ENCODE data around the gene SYNC.
A peak's percentile ranks its signal among the peaks of the same experiment; 100 is the strongest.
"Not testable (repeated sequence)": the region's sequence is repeated elsewhere in the genome, so short reads cannot be mapped to it uniquely, and the experiment has no call there.

Gene SYNC

GRCh38 chr1:32724678-32725614 is 22.4 kb upstream of the SYNC start:
- no peak for DNase-seq (ENCODE audit: low read depth in 2 of 3, low spot score in 2 of 3)

DNA sequence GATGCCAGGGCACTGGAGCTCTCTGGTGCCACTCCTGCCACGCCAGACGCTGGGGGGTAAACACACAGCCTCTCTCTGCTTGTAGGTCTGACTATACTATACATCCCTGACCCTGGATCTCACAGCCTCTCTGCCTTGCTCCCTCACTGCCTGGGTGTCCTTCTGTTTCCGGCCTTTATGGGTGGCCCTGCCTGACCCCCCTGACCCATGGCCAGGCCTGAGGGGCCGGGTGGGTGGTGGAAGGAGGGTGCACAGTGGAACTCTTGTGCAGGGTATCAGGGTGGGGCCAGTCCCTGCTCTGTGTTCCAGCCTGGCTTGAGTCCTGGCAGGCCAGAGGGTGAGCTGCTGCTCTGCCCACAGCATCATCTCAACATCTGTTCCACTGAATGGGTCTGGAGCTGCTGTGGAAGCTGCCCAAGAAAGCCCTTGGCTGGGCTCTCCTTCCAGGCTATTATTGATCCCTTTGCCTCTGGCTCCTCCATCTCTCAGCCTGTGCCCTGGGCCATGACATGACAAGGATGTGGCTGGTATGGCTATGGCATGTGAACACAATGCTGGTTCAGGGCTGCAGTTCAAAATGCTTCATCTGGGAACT is 17.2 kb upstream of the SYNC start:
- no peak for DNase-seq (ENCODE audit: low read depth in 2 of 3, low spot score in 2 of 3)

- no peak for DNase-seq (ENCODE audit: low read depth in 2 of 3, low spot score in 2 of 3)
Observed at GRCh38 chr1:32718527-32718926, 16.0 kb upstream of the SYNC start.

DNA sequence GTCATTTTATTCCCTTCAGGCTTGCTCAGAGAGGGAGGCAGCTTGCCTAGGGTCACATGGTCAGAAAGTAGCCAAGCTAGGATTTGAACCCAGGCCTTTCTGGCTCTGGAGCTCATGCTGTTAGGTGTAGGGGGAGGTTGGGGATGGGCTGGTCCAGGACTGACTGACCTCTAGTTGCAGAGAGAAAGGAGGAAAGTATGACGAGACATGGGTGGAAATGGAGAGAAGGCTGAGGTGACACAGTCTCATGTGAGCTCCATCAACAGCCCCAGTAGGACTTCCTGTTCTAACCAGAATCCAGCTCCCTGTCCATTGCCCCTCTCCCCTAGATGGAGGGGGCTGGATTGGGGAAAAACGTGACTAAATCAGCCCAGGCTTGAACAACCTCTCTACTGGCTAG is 15.5 kb upstream of the SYNC start:
- DNase-seq (ENCODE audit: low read depth in 2 of 3, low spot score in 2 of 3) = no peak

DNA sequence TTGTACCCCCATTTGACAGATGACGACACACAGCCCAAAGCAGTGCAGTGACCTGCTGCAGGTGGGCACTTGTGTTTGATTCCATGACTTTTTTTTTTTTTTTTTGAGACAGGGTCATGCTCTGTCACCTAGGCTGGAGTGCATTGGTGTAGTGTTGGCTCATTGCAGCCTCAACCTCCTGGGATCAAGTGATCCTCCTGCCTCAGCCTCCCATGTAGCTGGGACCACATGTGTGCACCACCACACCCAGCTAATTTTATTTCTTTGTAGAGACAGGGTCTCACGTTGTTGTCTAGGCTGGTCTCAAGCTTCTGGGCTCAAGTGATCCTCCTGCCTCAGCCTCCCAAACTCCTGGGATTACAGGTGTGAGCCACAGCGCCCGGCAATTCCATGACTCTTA is 14.9 kb upstream of the SYNC start:
- DNase-seq (ENCODE audit: low read depth in 2 of 3, low spot score in 2 of 3) = no peak

DNA sequence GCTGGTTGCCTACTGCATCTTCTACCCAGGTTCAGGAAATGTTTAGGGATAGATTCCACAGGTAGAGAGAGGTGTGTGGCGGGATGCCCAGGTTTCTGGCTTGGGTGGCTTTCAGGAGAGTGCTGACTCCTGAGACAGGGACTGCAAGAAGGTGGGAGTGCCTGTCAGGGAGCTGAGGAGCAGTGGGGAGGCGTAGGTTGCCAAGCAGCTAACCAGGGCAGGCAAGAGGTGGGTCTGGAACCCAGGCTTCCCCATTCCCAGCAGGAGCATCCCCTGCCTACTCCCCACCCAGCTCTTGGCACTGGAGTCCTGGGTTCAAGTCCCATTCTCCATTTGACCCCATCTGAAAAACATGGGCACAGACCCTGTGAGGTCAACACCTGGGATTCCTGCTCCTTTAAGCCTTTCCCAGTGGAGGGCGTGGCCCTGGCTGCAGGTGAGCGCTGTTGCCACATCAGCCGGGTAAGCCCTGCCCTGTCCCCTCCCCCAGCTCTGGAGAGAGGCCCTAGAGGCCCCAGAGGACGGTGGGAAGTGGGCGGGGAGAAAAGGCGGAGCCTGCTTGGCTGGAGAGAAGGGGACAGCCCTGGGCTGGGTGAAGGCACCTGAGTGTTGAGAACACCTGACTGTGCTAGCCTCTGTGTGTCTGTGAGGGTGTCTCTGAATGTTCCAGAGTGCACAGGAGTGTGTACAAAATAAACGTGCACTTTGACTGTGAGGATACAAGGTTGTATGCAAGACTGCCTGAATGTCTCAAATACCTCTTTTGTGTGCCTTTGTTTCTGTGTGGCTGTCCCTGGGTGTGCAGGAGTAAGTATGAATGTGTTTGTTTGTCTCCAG is 14.0 kb upstream of the SYNC start:
- DNase-seq (ENCODE audit: low read depth in 2 of 3, low spot score in 2 of 3) = peak in 1 of 3 experiments; percentile 25

DNA sequence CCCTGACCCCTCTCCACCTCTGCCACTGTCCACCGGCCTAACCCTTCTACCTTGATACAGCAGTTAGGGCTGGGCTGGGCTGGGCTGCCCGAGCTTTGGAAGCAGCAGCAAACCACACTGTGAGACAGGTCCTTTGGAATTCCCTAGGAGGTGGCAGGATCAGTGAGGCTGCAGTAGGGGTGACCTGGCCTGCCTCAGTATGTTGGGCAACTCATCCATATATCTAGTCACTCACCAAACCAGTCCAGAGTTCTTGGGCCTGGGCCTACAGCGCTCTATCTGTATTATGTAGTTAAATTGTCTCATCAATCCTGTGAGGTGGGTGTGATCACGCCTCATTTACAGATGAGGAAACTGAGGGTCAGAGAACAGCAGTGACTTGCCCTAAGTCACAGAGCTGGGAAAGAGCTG is 13.3 kb upstream of the SYNC start:
- no peak for DNase-seq (ENCODE audit: low read depth in 2 of 3, low spot score in 2 of 3)

DNA sequence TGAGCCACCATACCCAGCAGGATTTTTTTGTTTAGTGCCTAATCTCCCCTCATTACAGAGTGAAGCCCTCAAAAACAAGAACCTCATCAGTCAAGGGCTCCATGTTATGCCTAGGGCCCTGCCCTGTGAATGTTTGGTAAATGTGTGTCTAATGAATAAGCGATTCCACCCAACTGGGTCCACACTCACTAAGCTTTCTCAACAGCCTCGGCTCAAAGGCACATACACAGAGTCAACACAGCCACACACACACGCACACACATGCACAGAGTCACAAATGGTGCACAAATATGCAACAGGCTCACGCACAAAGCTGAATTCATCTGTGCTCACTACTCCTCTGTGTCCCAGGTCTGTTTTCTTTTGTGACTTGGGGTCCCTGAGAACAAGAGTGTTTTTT is 11.7 kb upstream of the SYNC start:
- no peak for DNase-seq (ENCODE audit: low read depth in 2 of 3, low spot score in 2 of 3)

- no peak for DNase-seq (ENCODE audit: low read depth in 2 of 3, low spot score in 2 of 3)
Observed at GRCh38 chr1:32713081-32713480, 10.5 kb upstream of the SYNC start.

DNA sequence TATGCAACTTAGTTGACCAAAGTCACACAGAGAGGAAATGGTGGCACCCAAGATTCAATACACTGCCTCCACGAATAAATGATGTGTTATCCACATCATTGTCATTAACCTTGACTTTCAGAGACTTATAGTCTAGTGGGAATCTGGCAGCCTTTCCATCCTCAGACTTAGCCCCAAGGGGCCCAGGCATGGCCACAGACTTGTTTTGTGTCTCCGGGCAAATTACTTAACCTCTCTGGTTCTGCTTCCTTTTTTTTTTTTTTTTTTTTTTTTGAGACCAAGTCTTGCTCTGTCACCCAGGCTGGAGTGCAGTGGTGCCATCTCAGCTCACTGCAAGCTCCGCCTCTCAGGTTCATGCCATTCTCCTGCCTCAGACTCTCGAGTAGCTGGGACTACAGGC is 8.7 kb upstream of the SYNC start:
- DNase-seq (ENCODE audit: low read depth in 2 of 3, low spot score in 2 of 3) = not testable (repeated sequence)

DNA sequence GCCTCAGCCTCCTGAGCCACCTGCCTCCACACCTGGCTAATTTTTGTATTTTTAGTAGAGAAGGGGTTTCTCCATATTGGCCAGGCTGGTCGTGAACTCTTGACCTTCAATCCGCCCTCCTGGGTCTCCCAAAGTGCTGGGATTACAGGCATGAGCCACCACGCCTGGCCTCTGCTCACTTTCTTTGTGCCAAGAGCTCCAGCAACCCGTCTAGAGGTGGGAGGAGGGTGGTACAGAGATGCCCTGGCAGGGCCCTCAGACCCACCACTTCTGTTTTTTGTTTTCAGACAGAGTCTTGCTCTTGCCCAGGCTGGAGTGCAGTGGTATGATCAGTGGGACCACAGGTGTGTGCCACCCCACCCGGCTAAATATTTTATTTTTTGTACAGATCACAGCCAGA is 6.9 kb upstream of the SYNC start:
- no peak for DNase-seq (ENCODE audit: low read depth in 2 of 3, low spot score in 2 of 3)

- DNase-seq (ENCODE audit: low read depth in 2 of 3, low spot score in 2 of 3) = no peak
Observed at GRCh38 chr1:32709075-32709474, 6.5 kb upstream of the SYNC start.

DNA sequence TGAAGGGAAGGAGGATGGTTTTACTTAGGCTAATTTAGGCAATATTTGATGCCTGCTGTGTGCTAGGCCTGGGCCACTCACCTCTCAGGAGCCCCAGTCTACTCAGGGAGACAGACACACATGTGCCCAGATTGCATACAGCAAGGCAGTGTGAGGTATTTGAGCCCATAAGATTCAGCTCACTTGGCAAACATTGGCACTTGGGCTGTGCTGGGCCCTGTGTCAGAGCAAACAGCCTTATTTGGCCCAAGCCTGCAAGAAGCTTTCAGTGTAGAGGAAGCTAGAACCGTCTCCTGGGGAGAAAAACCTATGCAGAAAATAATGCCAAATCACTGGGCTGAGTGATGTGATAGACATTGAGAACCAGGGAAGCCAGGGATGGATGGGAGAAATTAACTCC is 3.9 kb upstream of the SYNC start:
- no peak for DNase-seq (ENCODE audit: low read depth in 2 of 3, low spot score in 2 of 3)

- no peak for DNase-seq (ENCODE audit: low read depth in 2 of 3, low spot score in 2 of 3)
Observed at GRCh38 chr1:32705516-32705915, 2.9 kb upstream of the SYNC start.

GRCh38 chr1:32703479-32704291 is 1.1 kb upstream of the SYNC start:
- DNase-seq (ENCODE audit: low read depth in 2 of 3, low spot score in 2 of 3) = no peak

GRCh38 chr1:32701951-32702598 is 495 bp downstream of the SYNC start:
- DNase-seq (ENCODE audit: low read depth in 2 of 3, low spot score in 2 of 3) = no peak

- no peak for DNase-seq (ENCODE audit: low read depth in 2 of 3, low spot score in 2 of 3)
Observed at GRCh38 chr1:32701421-32701911, 1.1 kb downstream of the SYNC start.

DNA sequence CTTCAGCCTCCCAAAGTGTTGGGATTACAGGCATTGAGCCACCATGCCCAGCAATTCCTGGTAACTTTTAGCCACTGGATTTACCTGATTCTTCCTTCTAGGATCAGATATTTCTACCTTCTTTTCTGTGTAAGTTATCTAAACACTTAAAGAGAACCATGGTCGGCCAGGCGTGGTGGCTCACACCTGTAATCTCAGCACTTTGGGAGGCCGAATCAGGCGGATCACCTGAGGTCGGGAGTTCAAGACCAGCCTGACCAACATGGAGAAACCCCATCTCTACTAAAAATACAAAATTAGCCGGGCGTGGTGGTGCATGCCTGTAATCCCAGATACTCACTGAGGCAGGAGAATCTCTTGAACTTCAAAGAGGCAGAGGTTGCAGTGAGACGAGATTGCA is 5.6 kb downstream of the SYNC start:
- not testable (repeated sequence) for DNase-seq (ENCODE audit: low read depth in 2 of 3, low spot score in 2 of 3)

DNA sequence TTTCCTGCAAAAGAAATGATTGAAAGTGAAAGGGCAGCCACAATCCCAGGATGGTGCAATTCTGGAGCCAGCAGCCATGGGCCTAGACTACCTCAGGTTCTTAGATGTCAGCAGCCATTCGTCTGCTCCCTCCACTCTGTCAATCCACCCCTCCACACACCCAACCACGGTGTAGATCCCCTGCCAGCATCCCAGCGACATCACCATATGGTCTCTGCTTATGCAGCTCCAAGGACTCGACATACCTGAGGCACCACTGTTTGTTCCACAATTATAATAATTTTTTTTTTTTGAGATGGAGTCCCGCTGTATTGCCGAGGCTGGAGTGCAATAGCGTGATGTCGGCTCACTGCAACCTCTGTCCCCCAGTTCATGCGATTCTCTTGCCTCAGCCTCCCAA is 6.5 kb downstream of the SYNC start:
- no peak for DNase-seq (ENCODE audit: low read depth in 2 of 3, low spot score in 2 of 3)
